Raji (cell line): ENCODE data around the gene MAP2K5.

Experiments used
- POLR2A ChIP-seq: IDR thresholded peaks from 2 replicates; pipeline ENCODE4 v1.6.1; 2011; ENCODE audit warnings: low read depth, low read length, control low read depth; ENCODE audit not compliant: insufficient read depth

MAP2K5 gene

GRCh38 chr15:67775998-67776397 is 233.5 kb downstream of the MAP2K5 start:
- no peak for TF ChIP-seq POLR2A

GRCh38 chr15:67776600-67776999 is 234.1 kb downstream of the MAP2K5 start:
- TF ChIP-seq POLR2A, result no peak

GRCh38 chr15:67777071-67777470 is 234.6 kb downstream of the MAP2K5 start:
- no peak for TF ChIP-seq POLR2A

- TF ChIP-seq POLR2A, result no peak
Observed at GRCh38 chr15:67777773-67778172, 235.3 kb downstream of the MAP2K5 start.

- TF ChIP-seq POLR2A, result no peak
Observed at GRCh38 chr15:67778968-67779548, 236.6 kb downstream of the MAP2K5 start.

- no peak for TF ChIP-seq POLR2A
Observed at GRCh38 chr15:67779549-67780111, 237.1 kb downstream of the MAP2K5 start.

- TF ChIP-seq POLR2A, result no peak
Observed at GRCh38 chr15:67781061-67781460, 238.6 kb downstream of the MAP2K5 start.

GRCh38 chr15:67781907-67782690 is 239.6 kb downstream of the MAP2K5 start:
- TF ChIP-seq POLR2A, result no peak

GRCh38 chr15:67782691-67782991 is 240.1 kb downstream of the MAP2K5 start:
- no peak for TF ChIP-seq POLR2A

- TF ChIP-seq POLR2A, result peak; percentile 50
Observed at GRCh38 chr15:67783303-67783702, 240.8 kb downstream of the MAP2K5 start.

- peak; percentile 39; the same call in 1 of the 2 replicates for TF ChIP-seq POLR2A
Observed at GRCh38 chr15:67784090-67784781, 241.7 kb downstream of the MAP2K5 start.

GRCh38 chr15:67784856-67785430 is 242.4 kb downstream of the MAP2K5 start:
- TF ChIP-seq POLR2A, result no peak

GRCh38 chr15:67785431-67785830 is 242.9 kb downstream of the MAP2K5 start:
- no peak for TF ChIP-seq POLR2A

- no peak for TF ChIP-seq POLR2A
Observed at GRCh38 chr15:67786646-67787045, 244.1 kb downstream of the MAP2K5 start.

- TF ChIP-seq POLR2A, result no peak
Observed at GRCh38 chr15:67788986-67789385, 246.5 kb downstream of the MAP2K5 start.
